Parathyroid adenoma (tissue), 2 donors: ENCODE results near the gene DVL2.

Experiments used
- H2AFZ ChIP-seq: fragments of 300-600 bp; sonication (generic); one replicate; pipeline ENCODE4 v1.7.0; 2017; ENCODE audit warnings: antibody characterized with exemption, mild to moderate bottlenecking
- H3K27ac ChIP-seq: fragments of 300-600 bp; sonication (generic); one replicate; pipeline ENCODE4 v1.7.0; 2017
- H3K27me3 ChIP-seq: fragments of 300-600 bp; sonication (generic); one replicate; pipeline ENCODE4 v1.7.0; 2017; ENCODE audit warnings: low read length; ENCODE audit not compliant: control insufficient read depth, insufficient read depth
- H3K36me3 ChIP-seq: fragments of 300-600 bp; sonication (generic); one replicate; pipeline ENCODE4 v1.7.0; 2017; ENCODE audit warnings: low read length; ENCODE audit not compliant: control insufficient read depth, insufficient read depth
- H3K4me1 ChIP-seq: fragments of 300-600 bp; sonication (generic); one replicate; pipeline ENCODE4 v1.7.0; 2017; ENCODE audit warnings: control low read depth
- H3K4me2 ChIP-seq: fragments of 300-600 bp; sonication (generic); one replicate; pipeline ENCODE4 v1.7.0; 2017; ENCODE audit warnings: low read length
- H3K4me3 ChIP-seq: fragments of 300-600 bp; sonication (generic); one replicate; pipeline ENCODE4 v1.7.0; 2017; ENCODE audit warnings: low read depth, low read length
- H3K79me2 ChIP-seq: fragments of 300-600 bp; sonication (generic); one replicate; pipeline ENCODE4 v1.7.0; 2017; ENCODE audit warnings: control low read depth
- H3K9ac ChIP-seq: fragments of 300-600 bp; sonication (generic); one replicate; pipeline ENCODE4 v1.7.0; 2017; ENCODE audit warnings: mild to moderate bottlenecking
- H3K9me3 ChIP-seq: fragments of 300-600 bp; sonication (generic); one replicate; pipeline ENCODE4 v1.7.0; 2017; ENCODE audit warnings: low read length; ENCODE audit not compliant: control insufficient read depth
- CTCF ChIP-seq: fragments of 300-600 bp; sonication (generic); IDR thresholded peaks from one replicate; pipeline ENCODE4 v1.7.0; 2017; ENCODE audit warnings: antibody characterized with exemption, mild to moderate bottlenecking
- donor health status: primary hyperparathyroidism.

Gene DVL2

GRCh38 chr17:7191069-7191468 lies 43.2 kb downstream of the DVL2 start:
- no peaks in the 10 kb centered on the region for H3K79me2 ChIP-seq
- H3K4me3 ChIP-seq: no peak overlapping the region
- no peak overlapping the region for H2AFZ ChIP-seq
- H3K27ac ChIP-seq: no peak overlapping the region
- no peaks in the 10 kb centered on the region for H3K36me3 ChIP-seq
- H3K27me3 ChIP-seq: no peaks in the 10 kb centered on the region
- no peak for TF ChIP-seq CTCF
- no peaks in the 10 kb centered on the region for H3K9me3 ChIP-seq
- H3K4me1 ChIP-seq: no peaks in the 10 kb centered on the region
- no peak overlapping the region for H3K4me2 ChIP-seq
- H3K9ac ChIP-seq: no peak overlapping the region

GRCh38 chr17:7190276-7190917 lies 43.9 kb downstream of the DVL2 start:
- Histone ChIP-seq H3K27me3 (no peaks in the 10 kb centered on the region), H3K79me2 (no peaks in the 10 kb centered on the region), H3K4me2 (no peak overlapping the region), H3K9ac (no peak overlapping the region), H3K4me1 (no peaks in the 10 kb centered on the region), H3K36me3 (no peaks in the 10 kb centered on the region), H3K4me3 (no peak overlapping the region), H3K9me3 (no peaks in the 10 kb centered on the region), H3K27ac (no peak overlapping the region), H2AFZ (no peak overlapping the region)
- no peak for TF ChIP-seq CTCF

- Histone ChIP-seq H3K9ac (no peak overlapping the region), H3K79me2 (no peaks in the 10 kb centered on the region), H3K4me2 (no peak overlapping the region), H3K36me3 (no peaks in the 10 kb centered on the region), H3K4me3 (no peak overlapping the region), H3K4me1 (no peaks in the 10 kb centered on the region), H3K9me3 (no peaks in the 10 kb centered on the region), H3K27ac (no peak overlapping the region), H2AFZ (no peak overlapping the region), H3K27me3 (no peaks in the 10 kb centered on the region)
- no peak for TF ChIP-seq CTCF
These were observed 48.1 kb downstream of the DVL2 start for GRCh38 chr17:7186241-7186640.

- Histone ChIP-seq H2AFZ (no peak overlapping the region), H3K9ac (no peak overlapping the region)
These were observed 49.7 kb downstream of the DVL2 start for GRCh38 chr17:7184647-7185046.

More at GRCh38 chr17:7184647-7185046, 49.7 kb downstream of the DVL2 start:
- H3K4me1 ChIP-seq: no peaks in the 10 kb centered on the region
- no peaks in the 10 kb centered on the region for H3K36me3 ChIP-seq
- no peak overlapping the region for H3K4me3 ChIP-seq
- H3K9me3 ChIP-seq: no peaks in the 10 kb centered on the region
- no peak for TF ChIP-seq CTCF
- no peak overlapping the region for H3K27ac ChIP-seq
- H3K4me2 ChIP-seq: no peak overlapping the region
- no peaks in the 10 kb centered on the region for H3K79me2 ChIP-seq
- no peaks in the 10 kb centered on the region for H3K27me3 ChIP-seq
